Psoas muscle (tissue), 8 donors: Measurements from ENCODE around the gene DMWD. TPM values are rescaled to one million over a fixed set of nuclear protein-coding genes. Genes with fewer than 3 reads are reported as not detected.

Source experiments
- ATAC-seq, 4 donors: fragments of 200-7000 bp; cut with Tn5 transposase; one replicate each; pipeline ENCODE4 v1.9.1; 2020; ENCODE audit warnings: moderate library complexity in 3 of 4, mild to moderate bottlenecking in 2 of 4
- DNase-seq, 2 donors: peaks; one replicate each; pipeline ENCODE4 v3.0.0-alpha.2; 2020
- H3K27ac ChIP-seq: fragments of 200-600 bp; one replicate; pipeline ENCODE4 v1.8.0; 2022
- H3K27me3 ChIP-seq, 3 donors: fragments of 200-600 bp in 1 of 3; one replicate each; pipeline versions ENCODE4 v1.6.1 to v1.8.0; 2013 to 2022; ENCODE audit warnings: low read length in 2 of 3, mild to moderate bottlenecking in 2 of 3, moderate library complexity in 1 of 3; ENCODE audit not compliant: insufficient read depth in 3 of 3
- H3K36me3 ChIP-seq, 2 donors: fragments of 200-600 bp in 1 of 2; one replicate each; pipeline versions ENCODE4 v1.6.1 to v1.8.0; 2013 to 2022; ENCODE audit warnings: low read depth in 1 of 2, mild to moderate bottlenecking in 1 of 2, moderate library complexity in 1 of 2; ENCODE audit not compliant: insufficient read depth in 1 of 2
- H3K4me1 ChIP-seq: fragments of 200-600 bp; one replicate; pipeline ENCODE4 v1.8.0; 2022
- H3K4me3 ChIP-seq: fragments of 200-600 bp; one replicate; pipeline ENCODE4 v1.8.0; 2022; ENCODE audit warnings: mild to moderate bottlenecking
- H3K9me3 ChIP-seq: fragments of 200-600 bp; one replicate; pipeline ENCODE4 v1.8.0; 2022
- WGBS, 3 donors: extraction: QIAGEN DNeasy Blood & Tissue Kit; methylation state at CpG; one replicate each; pipeline versions ENCODE4 v1.1.6 to v1.1.7; 2013; 5-methylcytosine and 5-hydroxymethylcytosine counted together
- intact Hi-C, 2 donors: fragments of 100-400 bp; cut with DNase I; formaldehyde crosslinking; loops; one replicate each; pipeline versions ENCODE4 v1.11.0 to v1.14.2; 2022
- polyA plus RNA-seq, 3 donors: library from polyadenylated mRNA; stranded (reverse); fragments of 200-250 nt; gene quantifications; one replicate each; pipeline ENCODE4 v1.2.3, GENCODE V29; 2013
- total RNA-seq, 4 donors: library from RNA; stranded (reverse); fragmentation: NEBNext Ultra II Directional in 2 of 4; extraction: Animal tissue kit (Norgen Biotek cat#: 25700) in 2 of 4; gene quantifications; one replicate each; pipeline versions ENCODE4 v1.2.1 to v1.2.4, GENCODE V29; 2021 to 2023
- TF ChIP-seq, protein P1 (sequence below): fragments of 200-600 bp; IDR thresholded peaks from one replicate; pipeline ENCODE4 v1.8.0; 2022; ENCODE audit warnings: antibody characterized with exemption
- donor health status: healthy with polysubstance abuse.
- donor health status: DM: no; HTN: no; CAD: no; lungs with moderate emphysema.
- donor health status: Bipolar disorder and iron deficiency.
- donor health status: healthy.
- donor health status: DM: yes; HTN: yes; CAD: no.
- donor health status: DM: no; HTN: no; CAD: no.
- donor health status: DM: no; HTN: no; CAD: no.
- donor health status: DM: yes; HTN: yes; CAD: no.

The DMWD gene
- total and polyA plus RNA-seq, 7 donors, result 38.4 to 104 (median 54.3) TPM

DNA sequence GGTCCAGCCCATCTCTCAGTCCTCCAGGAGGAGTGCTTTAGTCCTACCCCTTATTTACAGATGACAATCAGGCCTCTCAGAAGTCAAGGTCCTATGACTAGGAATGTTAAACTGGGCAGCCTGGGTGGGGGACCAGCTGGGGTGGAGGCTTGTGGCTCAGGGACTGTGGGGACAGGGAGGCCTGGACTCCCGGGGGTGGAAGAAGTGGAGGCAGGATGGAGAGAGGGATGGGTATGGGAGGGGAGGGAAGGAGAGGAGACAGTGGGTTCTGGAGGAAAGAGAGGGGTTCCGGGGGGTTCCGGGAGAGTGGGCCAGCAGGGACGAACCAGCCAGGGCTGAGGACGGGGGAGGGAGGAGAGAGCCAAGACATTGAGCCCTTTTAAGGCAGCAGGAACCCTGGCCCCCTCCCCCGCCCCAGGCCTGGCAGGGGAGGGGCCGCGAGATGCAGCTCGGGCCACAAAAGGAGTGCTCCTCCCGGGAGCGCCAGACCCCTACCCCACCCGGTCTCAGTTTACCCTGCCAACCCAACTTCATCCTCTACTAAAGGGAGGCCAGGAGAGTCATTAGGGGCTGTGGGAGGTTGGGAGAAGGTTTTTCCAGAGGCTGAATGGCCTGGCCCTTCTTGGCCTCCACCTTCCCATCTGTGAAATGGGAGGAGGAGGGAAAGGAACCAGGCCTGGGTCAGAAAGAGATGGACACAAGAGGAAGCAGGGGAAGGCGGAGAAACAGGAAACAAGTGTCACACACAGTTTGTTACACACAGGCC lies 12.0 kb downstream of the DMWD start:
- Histone ChIP-seq H3K27me3 (no peaks in the 10 kb centered on the region), H3K36me3 (peaks cover 4 to 39% of the 10 kb centered on the region in 2 donors), H3K4me3 (peak overlapping the region; percentile 87), H3K9me3 (no peaks in the 10 kb centered on the region), H3K27ac (peak overlapping the region; percentile 98), H3K4me1 (peaks cover 40% of the 10 kb centered on the region)
- DNase-seq (no peak), ATAC-seq (no peak)
- intact Hi-C loops, result loop anchor here in 1 of 2 donors (10.0 kb wide), 1 partner anchor 1036 kb away; the partner anchor contains the start of gene BCL3
- 18 to 26% (median 23%) methylated on average over 9 to 13 of the region's 13 CpGs for WGBS, 3 donors
- TF ChIP-seq, protein P1, sequence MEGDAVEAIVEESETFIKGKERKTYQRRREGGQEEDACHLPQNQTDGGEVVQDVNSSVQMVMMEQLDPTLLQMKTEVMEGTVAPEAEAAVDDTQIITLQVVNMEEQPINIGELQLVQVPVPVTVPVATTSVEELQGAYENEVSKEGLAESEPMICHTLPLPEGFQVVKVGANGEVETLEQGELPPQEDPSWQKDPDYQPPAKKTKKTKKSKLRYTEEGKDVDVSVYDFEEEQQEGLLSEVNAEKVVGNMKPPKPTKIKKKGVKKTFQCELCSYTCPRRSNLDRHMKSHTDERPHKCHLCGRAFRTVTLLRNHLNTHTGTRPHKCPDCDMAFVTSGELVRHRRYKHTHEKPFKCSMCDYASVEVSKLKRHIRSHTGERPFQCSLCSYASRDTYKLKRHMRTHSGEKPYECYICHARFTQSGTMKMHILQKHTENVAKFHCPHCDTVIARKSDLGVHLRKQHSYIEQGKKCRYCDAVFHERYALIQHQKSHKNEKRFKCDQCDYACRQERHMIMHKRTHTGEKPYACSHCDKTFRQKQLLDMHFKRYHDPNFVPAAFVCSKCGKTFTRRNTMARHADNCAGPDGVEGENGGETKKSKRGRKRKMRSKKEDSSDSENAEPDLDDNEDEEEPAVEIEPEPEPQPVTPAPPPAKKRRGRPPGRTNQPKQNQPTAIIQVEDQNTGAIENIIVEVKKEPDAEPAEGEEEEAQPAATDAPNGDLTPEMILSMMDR, result no peak

DNA sequence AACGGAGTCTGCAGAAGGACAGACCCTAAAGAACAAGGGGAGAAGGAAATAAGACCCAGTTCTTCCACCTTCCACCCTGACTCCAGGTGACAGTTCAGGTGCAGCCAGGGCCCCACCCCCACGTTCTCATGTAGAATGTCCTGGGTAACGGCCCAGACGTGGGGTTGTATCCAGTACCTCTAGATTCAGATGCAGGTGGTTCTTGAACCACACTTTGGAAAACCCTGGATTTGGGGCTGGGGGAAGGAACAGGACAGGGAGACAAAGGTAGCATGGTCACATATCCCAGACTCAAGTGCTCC lies 12.5 kb downstream of the DMWD start:
- intact Hi-C loops, result loop anchor here in 1 of 2 donors (10.0 kb wide), 1 partner anchor 1035 kb away; the partner anchor contains the start of gene BCL3
- peaks cover 34% of the 10 kb centered on the region for H3K4me1 ChIP-seq
- no peaks in the 10 kb centered on the region for H3K27me3 ChIP-seq
- no peak for ATAC-seq
- TF ChIP-seq, protein P1, result no peak
- no peak for DNase-seq
- peaks cover 4 to 41% of the 10 kb centered on the region in 2 donors for H3K36me3 ChIP-seq
- no peaks in the 10 kb centered on the region for H3K9me3 ChIP-seq
- H3K27ac ChIP-seq, result peak overlapping the region; percentile 98
- peak overlapping the region; percentile 87 for H3K4me3 ChIP-seq
- WGBS, 3 donors, result 57 to 70% (median 64%) methylated on average over 4 of the region's 4 CpGs

DNA sequence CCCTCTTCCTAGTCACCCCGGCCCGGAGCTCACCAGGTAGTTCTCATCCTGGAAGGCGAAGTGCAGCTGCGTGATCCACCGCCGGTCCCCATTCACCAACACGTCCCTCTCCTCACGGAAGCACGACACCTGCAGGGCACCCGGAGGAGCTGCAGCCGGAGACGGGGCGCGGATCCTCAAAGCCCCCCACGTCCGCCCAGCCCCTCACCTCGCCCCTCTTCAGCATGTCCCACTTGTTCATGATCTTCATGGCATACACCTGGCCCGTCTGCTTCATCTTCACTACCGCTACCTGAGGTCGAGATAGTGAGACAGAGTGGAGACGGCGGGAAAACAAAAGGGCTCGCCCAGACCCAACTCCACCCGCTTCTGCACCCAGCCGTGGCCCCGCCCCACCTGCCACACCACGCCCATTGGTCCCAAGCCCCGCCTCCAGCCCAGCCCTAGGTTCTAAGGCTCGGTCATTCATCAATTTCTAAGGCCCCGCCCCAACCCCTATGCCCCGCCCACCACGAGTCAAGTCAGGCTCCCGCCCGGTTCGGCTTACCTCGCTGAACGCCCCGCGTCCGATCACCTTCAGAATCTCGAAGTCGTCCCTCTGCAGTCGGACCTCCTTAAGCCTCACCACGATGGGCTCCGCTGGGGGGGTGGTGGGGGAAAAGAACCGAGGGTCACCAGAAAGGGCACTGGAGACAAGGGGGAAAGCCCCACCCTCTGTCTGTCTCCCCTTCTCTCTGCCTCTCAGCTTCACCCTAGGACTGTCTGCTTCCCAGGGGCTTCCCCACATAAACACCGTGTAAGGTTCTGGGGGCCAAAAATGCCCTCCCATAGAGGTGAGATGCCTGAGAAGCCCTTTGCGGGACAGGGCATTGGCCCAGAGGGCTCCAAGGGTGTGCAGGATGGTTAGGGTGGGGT lies 13.2 kb downstream of the DMWD start:
- Histone ChIP-seq H3K4me3 (peak overlapping the region; percentile 87), H3K36me3 (peaks cover 4 to 47% of the 10 kb centered on the region in 2 donors)

DNA sequence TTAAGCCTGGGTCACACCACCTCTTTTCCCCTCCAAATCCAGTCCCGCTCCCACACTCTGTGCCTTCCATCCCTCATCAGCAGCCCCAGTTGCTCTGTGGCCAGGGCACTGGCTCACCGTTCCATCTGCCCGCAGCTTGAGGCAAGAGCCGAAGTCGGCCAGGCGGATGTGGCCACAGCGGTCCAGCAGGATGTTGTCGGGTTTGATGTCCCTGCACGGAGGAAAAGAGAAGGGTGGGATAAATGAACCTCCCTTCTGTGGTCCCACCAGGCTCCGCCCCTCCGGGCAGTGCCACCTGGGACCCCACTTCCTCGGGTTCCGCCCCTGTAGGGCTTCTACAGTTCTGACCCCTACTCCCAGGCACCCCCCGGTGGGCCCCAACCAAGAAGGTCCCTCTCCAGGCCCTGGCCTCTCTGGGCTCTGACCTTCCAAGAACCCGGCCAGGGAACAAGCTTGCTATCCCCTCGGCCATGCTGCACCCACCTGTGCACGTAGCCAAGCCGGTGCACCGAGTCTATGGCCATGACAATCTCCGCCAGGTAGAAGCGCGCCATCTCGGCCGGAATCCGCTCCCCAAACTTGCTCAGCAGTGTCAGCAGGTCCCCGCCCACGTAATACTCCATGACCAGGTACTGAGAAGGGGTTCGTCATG lies 14.5 kb downstream of the DMWD start:
- Histone ChIP-seq H3K4me3 (no peak overlapping the region), H3K27ac (no peak overlapping the region), H3K36me3 (peaks cover 4 to 59% of the 10 kb centered on the region in 2 donors), H3K4me1 (peaks cover 22% of the 10 kb centered on the region), H3K27me3 (no peaks in the 10 kb centered on the region), H3K9me3 (no peaks in the 10 kb centered on the region)
- intact Hi-C loops, result no loop called here
- WGBS, 3 donors, result 92 to 94% (median 93%) methylated on average over 26 to 28 of the region's 28 CpGs
- no peak for ATAC-seq
- TF ChIP-seq, protein P1, result no peak
- DNase-seq, result no peak

More for the DNA sequence above, 13.2 kb downstream of the DMWD start:
- intact Hi-C loops, result loop anchor here in 1 of 2 donors (10.0 kb wide), 1 partner anchor 1035 kb away; the partner anchor contains the start of gene BCL3
- no peaks in the 10 kb centered on the region for H3K27me3 ChIP-seq
- TF ChIP-seq, protein P1, result no peak
- H3K4me1 ChIP-seq, result peaks cover 28% of the 10 kb centered on the region
- peak overlapping the region; percentile 41 for H3K27ac ChIP-seq
- 50 to 53% (median 52%) methylated on average over 46 to 48 of the region's 48 CpGs for WGBS, 3 donors
- no peaks in the 10 kb centered on the region for H3K9me3 ChIP-seq
- peak; percentile 84 to 85 for DNase-seq
- ATAC-seq, result no peak
